ENCODE measurements around the gene PIK3CD.
A peak's percentile ranks its signal among the peaks of the same experiment; 100 is the strongest.

GRCh38 chr1:9659328-9659727, 7.8 kb downstream of the PIK3CD start:
- TF ChIP-seq CEBPB (IDR thresholded peaks at IDR 0.05; ENCODE audit: low read depth, low read length) (peak; percentile 100), CTCF (conservative IDR thresholded peaks at IDR 0.05; ENCODE audit: low read depth, low read length) (no peak)

All from IMR-90 (cell line).